ENCODE measurements around the gene TNNC2.
"Not testable (repeated sequence)": the region's sequence is repeated elsewhere in the genome, so short reads cannot be mapped to it uniquely, and the experiment has no call there.

DNA sequence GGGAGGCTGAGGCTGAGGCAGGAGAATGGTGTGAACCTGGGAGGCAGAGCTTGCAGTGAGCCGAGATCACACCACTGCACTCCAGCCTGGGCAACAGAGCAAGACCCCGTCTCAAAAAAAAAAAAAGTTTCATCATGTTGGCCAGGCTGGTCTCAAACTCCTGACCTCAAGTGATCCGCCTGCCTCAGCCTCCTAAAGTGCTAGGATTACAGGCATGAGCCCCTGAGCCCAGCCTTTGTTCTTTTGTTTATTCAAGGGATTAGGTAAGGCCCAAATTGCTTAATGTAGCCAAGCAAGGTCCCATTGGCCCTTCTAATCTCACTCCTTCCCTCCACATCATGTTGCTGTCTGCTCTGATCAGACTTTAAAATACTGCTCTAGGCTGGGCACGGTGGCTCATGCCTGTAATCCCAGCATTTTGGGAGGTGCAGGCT is 2.6 kb upstream of the TNNC2 start:
- TF ChIP-seq CTCF (IDR thresholded peaks at IDR 0.05 in 8 of 11, conservative IDR thresholded peaks at IDR 0.05 in 3 of 11); POLR2A (IDR thresholded peaks at IDR 0.05); POLR2AphosphoS5 (IDR thresholded peaks at IDR 0.05): not testable (repeated sequence)

All from spleen (tissue), 7 donors.